ENCODE measurements around the gene PCSK5.
A peak's percentile ranks its signal among the peaks of the same experiment; 100 is the strongest.
"Not testable (repeated sequence)": the region's sequence is repeated elsewhere in the genome, so short reads cannot be mapped to it uniquely, and the experiment has no call there.

The PCSK5 gene

DNA sequence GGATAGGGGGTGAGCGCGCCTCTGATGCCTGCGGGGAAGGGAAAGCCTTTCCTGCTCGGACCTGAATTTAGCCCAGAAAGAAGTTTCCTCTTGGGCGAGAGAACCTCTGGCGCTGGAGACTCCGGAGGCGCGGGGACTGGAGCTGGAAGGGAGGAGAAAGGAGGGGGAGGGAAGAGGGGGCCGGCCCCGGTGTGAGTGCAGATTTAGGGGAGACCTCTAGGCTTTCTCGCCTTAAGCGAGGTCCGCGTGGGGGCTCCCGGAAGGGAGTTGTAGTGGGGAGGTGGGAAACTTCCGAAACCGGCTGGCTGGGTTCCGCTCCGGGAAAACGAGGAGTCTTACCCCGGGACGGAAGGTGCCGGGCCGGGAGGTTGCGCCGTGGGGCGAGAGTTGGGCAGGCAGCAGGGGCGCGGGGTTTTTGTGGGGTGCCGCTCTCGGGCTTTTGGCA is 1.3 kb downstream of the PCSK5 start:
- no peaks in the 10 kb centered on the region for H3K36me3 ChIP-seq (replicated peaks)
- DNase-seq, result no peak
- H3K27ac ChIP-seq, result no peak overlapping the region
- TF ChIP-seq, protein P1, sequence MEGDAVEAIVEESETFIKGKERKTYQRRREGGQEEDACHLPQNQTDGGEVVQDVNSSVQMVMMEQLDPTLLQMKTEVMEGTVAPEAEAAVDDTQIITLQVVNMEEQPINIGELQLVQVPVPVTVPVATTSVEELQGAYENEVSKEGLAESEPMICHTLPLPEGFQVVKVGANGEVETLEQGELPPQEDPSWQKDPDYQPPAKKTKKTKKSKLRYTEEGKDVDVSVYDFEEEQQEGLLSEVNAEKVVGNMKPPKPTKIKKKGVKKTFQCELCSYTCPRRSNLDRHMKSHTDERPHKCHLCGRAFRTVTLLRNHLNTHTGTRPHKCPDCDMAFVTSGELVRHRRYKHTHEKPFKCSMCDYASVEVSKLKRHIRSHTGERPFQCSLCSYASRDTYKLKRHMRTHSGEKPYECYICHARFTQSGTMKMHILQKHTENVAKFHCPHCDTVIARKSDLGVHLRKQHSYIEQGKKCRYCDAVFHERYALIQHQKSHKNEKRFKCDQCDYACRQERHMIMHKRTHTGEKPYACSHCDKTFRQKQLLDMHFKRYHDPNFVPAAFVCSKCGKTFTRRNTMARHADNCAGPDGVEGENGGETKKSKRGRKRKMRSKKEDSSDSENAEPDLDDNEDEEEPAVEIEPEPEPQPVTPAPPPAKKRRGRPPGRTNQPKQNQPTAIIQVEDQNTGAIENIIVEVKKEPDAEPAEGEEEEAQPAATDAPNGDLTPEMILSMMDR (IDR thresholded peaks at IDR 0.05; ENCODE audit: low read depth, low read length, missing control alignments), result no peak
- no peaks in the 10 kb centered on the region for H3K27me3 ChIP-seq (replicated peaks)
- in situ Hi-C loops (cut with HindIII; ENCODE audit: low pct_ligation_motif_present, low sequenced_read_pairs), result no loop called here
- peak overlapping the region; percentile 77 for H3K4me3 ChIP-seq (ENCODE audit: low read depth, low read length)

- TF ChIP-seq, protein P1 (IDR thresholded peaks at IDR 0.05; ENCODE audit: low read depth, low read length, missing control alignments), result no peak
- Histone ChIP-seq H3K27me3 (replicated peaks) (no peaks in the 10 kb centered on the region), H3K36me3 (replicated peaks) (no peaks in the 10 kb centered on the region), H3K27ac (no peak overlapping the region), H3K4me3 (ENCODE audit: low read depth, low read length) (peak overlapping the region; percentile 77)
- DNase-seq, result no peak
- in situ Hi-C loops (cut with HindIII; ENCODE audit: low pct_ligation_motif_present, low sequenced_read_pairs), result no loop called here
Observed at GRCh38 chr9:75892216-75892911, 1.9 kb downstream of the PCSK5 start.

- H3K27ac ChIP-seq, result no peak overlapping the region
- no peak overlapping the region for H3K4me3 ChIP-seq (ENCODE audit: low read depth, low read length)
- no peak for DNase-seq
- no peaks in the 10 kb centered on the region for H3K36me3 ChIP-seq (replicated peaks)
- in situ Hi-C loops (cut with HindIII; ENCODE audit: low pct_ligation_motif_present, low sequenced_read_pairs), result no loop called here
- H3K27me3 ChIP-seq (replicated peaks), result no peaks in the 10 kb centered on the region
- TF ChIP-seq, protein P1 (IDR thresholded peaks at IDR 0.05; ENCODE audit: low read depth, low read length, missing control alignments), result no peak
Observed at GRCh38 chr9:75893106-75893505, 2.6 kb downstream of the PCSK5 start.

DNA sequence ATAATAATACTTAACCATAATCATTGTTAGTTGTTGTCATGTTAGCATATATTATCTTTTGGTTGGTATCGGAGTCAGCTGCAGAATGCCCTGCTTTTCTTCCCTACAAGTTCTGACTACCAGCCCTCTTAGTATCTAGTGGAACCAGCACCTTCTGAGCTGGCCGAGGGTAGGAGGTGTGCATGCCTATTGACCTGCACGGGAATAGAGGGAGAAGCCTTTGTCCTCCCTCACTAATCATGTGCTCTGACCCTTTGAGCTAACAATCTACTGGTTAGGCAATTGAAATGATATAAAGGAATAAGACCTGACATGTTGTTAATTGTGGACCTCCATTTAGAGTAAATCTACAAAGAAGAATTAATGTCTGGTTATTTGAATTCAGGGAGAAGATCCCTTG is 4.1 kb downstream of the PCSK5 start:
- Histone ChIP-seq H3K27ac (no peak overlapping the region), H3K4me3 (ENCODE audit: low read depth, low read length) (no peak overlapping the region), H3K36me3 (replicated peaks) (no peaks in the 10 kb centered on the region), H3K27me3 (replicated peaks) (no peaks in the 10 kb centered on the region)
- DNase-seq, result no peak
- TF ChIP-seq, protein P1 (IDR thresholded peaks at IDR 0.05; ENCODE audit: low read depth, low read length, missing control alignments), result no peak
- in situ Hi-C loops (cut with HindIII; ENCODE audit: low pct_ligation_motif_present, low sequenced_read_pairs), result no loop called here

DNA sequence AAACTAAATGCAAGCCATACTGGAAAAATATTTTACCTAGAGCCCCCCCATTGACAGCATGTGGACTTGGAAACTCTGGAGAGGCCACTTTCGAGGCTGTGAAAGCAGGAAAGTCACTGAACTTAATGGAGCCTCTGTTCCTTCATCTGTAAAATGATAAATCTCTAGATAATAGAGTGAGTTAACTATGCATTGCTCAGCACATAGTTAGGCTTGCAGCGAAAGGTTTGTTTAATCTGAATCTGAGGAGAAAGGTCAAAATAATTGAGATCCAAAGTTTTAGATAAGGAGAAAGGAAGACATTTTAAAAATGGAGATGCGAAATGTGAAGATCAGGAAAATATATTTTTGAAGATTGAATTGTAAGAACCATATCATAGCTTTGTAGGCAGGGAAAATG is 4.6 kb downstream of the PCSK5 start:
- in situ Hi-C loops (cut with HindIII; ENCODE audit: low pct_ligation_motif_present, low sequenced_read_pairs), result no loop called here
- DNase-seq, result no peak
- Histone ChIP-seq H3K4me3 (ENCODE audit: low read depth, low read length) (no peak overlapping the region), H3K27me3 (replicated peaks) (no peaks in the 10 kb centered on the region), H3K36me3 (replicated peaks) (no peaks in the 10 kb centered on the region), H3K27ac (no peak overlapping the region)
- TF ChIP-seq, protein P1 (IDR thresholded peaks at IDR 0.05; ENCODE audit: low read depth, low read length, missing control alignments), result no peak

DNA sequence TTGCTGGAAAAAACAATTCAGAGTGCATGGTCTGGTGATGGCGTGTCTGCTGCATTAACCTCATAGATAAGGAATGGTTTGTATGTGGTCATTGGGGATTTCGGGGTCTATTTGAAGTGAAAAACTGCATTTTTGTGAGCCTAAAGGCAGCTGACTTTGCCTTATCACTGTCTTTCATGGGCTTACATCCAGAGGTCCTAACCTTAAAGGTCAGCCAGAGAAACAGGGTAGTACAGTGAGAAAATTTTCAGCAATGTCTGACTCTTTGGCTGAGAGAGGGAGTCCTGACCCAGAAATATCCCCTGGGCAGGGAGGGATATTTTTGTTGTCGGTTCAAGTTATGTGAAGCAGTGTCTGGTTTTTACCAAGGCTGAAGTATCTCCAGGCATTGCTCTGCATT is 5.7 kb downstream of the PCSK5 start:
- no peaks in the 10 kb centered on the region for H3K36me3 ChIP-seq (replicated peaks)
- H3K4me3 ChIP-seq (ENCODE audit: low read depth, low read length), result no peak overlapping the region
- in situ Hi-C loops (cut with HindIII; ENCODE audit: low pct_ligation_motif_present, low sequenced_read_pairs), result no loop called here
- H3K27me3 ChIP-seq (replicated peaks), result no peaks in the 10 kb centered on the region
- TF ChIP-seq, protein P1 (IDR thresholded peaks at IDR 0.05; ENCODE audit: low read depth, low read length, missing control alignments), result no peak
- peak overlapping the region; percentile 62 for H3K27ac ChIP-seq
- DNase-seq, result peak; percentile 79

DNA sequence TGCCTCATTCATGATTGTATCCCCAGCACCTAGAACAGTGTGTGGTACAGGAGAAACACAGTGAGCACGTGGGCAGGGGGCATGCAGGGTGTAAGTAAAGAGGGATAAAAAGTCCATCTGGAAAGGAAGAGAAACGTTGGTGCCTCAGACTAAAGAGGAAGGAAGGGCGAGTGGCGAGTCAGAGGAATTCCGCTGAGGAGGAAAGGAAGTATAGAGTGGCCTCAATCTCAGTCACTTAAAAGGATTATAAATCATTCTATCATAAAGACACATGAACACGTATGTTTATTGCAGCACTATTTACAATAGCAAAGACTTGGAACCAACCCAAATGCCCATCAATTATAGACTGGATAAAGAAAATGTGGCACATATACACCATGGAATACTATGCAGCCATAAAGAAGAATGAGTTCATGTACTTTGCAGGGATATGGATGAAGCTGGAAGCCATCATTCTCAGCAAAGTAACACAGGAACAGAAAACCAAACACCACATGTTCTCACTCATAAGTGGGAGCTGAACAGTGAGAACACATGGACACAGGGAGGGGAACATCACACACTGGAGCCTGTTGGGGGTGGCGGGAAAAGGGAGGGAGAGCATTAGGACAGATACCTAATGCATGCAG is 10.5 kb downstream of the PCSK5 start:
- H3K27ac ChIP-seq; H3K27me3 ChIP-seq (replicated peaks); in situ Hi-C loops (cut with HindIII; ENCODE audit: low pct_ligation_motif_present, low sequenced_read_pairs); H3K36me3 ChIP-seq (replicated peaks); H3K4me3 ChIP-seq (ENCODE audit: low read depth, low read length); DNase-seq: not testable (repeated sequence)
